Mesodermal cell (in vitro differentiated cells): Measurements from ENCODE around the gene BCL2L1.
"Not testable (repeated sequence)": the region's sequence is repeated elsewhere in the genome, so short reads cannot be mapped to it uniquely, and the experiment has no call there.

Experiments used
- H3K27ac ChIP-seq: 2 replicates; pipeline ENCODE4 v1.7.0; 2013; ENCODE audit warnings: mild to moderate bottlenecking, low read depth, low read length, moderate library complexity; ENCODE audit not compliant: severe bottlenecking
- H3K36me3 ChIP-seq: 2 replicates; pipeline ENCODE4 v1.7.1; 2013; ENCODE audit warnings: mild to moderate bottlenecking, low read length, moderate library complexity; ENCODE audit not compliant: control insufficient read depth, insufficient read depth
- H3K4me1 ChIP-seq: one replicate; pipeline ENCODE4 v1.7.1; 2013; ENCODE audit warnings: mild to moderate bottlenecking, low read length; ENCODE audit not compliant: insufficient read depth, control insufficient read depth, poor library complexity, severe bottlenecking
- H3K4me3 ChIP-seq: 2 replicates; pipeline ENCODE4 v1.7.0; 2013; ENCODE audit warnings: low read length, control low read depth, mild to moderate bottlenecking; ENCODE audit not compliant: insufficient read depth, poor library complexity, severe bottlenecking; ENCODE audit errors: extremely low read depth
- H3K9me3 ChIP-seq: 2 replicates; pipeline ENCODE4 v1.7.1; 2013; ENCODE audit warnings: mild to moderate bottlenecking, low read length, moderate library complexity; ENCODE audit not compliant: control insufficient read depth
- WGBS, 2 experiments: methylation state at CpG; one replicate each; pipeline ENCODE4 v1.1.5; 2013; ENCODE audit warnings: missing lambda C conversion rate in 2 of 2; ENCODE audit not compliant: insufficient coverage in 2 of 2; 5-methylcytosine and 5-hydroxymethylcytosine counted together

Gene BCL2L1

GRCh38 chr20:31751126-31751525 lies 28.5 kb upstream of the BCL2L1 start:
- Histone ChIP-seq H3K4me3 (no peak overlapping the region), H3K27ac (no peak overlapping the region), H3K4me1 (no peaks in the 10 kb centered on the region), H3K9me3 (no peaks in the 10 kb centered on the region), H3K36me3 (peaks cover 72% of the 10 kb centered on the region)
- 73% methylated on average over 1 of the region's 1 CpG; no CpG with 5 or more reads in 1 of the 2 experiments for WGBS, 2 experiments

GRCh38 chr20:31749223-31749622 lies 26.6 kb upstream of the BCL2L1 start:
- Histone ChIP-seq H3K27ac (no peak overlapping the region), H3K4me3 (no peak overlapping the region), H3K9me3 (no peaks in the 10 kb centered on the region), H3K36me3 (peaks cover 80% of the 10 kb centered on the region), H3K4me1 (no peaks in the 10 kb centered on the region)
- WGBS, 2 experiments, result 92 to 98% methylated on average over 4 of the region's 8 CpGs

GRCh38 chr20:31747640-31748039 lies 25.0 kb upstream of the BCL2L1 start:
- Histone ChIP-seq H3K36me3 (peaks cover 78% of the 10 kb centered on the region), H3K9me3 (no peaks in the 10 kb centered on the region), H3K4me1 (no peaks in the 10 kb centered on the region), H3K4me3 (no peak overlapping the region), H3K27ac (no peak overlapping the region)
- 90 to 100% methylated on average over 2 of the region's 5 CpGs for WGBS, 2 experiments

GRCh38 chr20:31747028-31747427 lies 24.4 kb upstream of the BCL2L1 start:
- WGBS, 2 experiments, result 90 to 98% methylated on average over 13 of the region's 14 CpGs
- H3K4me3 ChIP-seq, H3K9me3 ChIP-seq, H3K27ac ChIP-seq, H3K4me1 ChIP-seq: not testable (repeated sequence)
- peaks cover 79% of the 10 kb centered on the region for H3K36me3 ChIP-seq

GRCh38 chr20:31746068-31746878 lies 23.6 kb upstream of the BCL2L1 start:
- no peak overlapping the region for H3K4me3 ChIP-seq
- WGBS, 2 experiments, result no CpG with 5 or more reads among the region's 1 CpG
- H3K9me3 ChIP-seq, result no peaks in the 10 kb centered on the region
- H3K36me3 ChIP-seq, result peaks cover 78% of the 10 kb centered on the region
- no peak overlapping the region for H3K27ac ChIP-seq
- H3K4me1 ChIP-seq, result no peaks in the 10 kb centered on the region

GRCh38 chr20:31740656-31741323 lies 18.1 kb upstream of the BCL2L1 start:
- H3K36me3 ChIP-seq, result peaks cover 40% of the 10 kb centered on the region
- peaks cover 10% of the 10 kb centered on the region for H3K4me1 ChIP-seq
- H3K27ac ChIP-seq, result no peak overlapping the region
- H3K4me3 ChIP-seq, result peak overlapping the region; percentile 71
- no CpG with 5 or more reads among the region's 1 CpG for WGBS, 2 experiments
- H3K9me3 ChIP-seq, result no peaks in the 10 kb centered on the region

GRCh38 chr20:31740208-31740607 lies 17.5 kb upstream of the BCL2L1 start:
- peaks cover 10% of the 10 kb centered on the region for H3K4me1 ChIP-seq
- WGBS, 2 experiments, result no CpG with 5 or more reads among the region's 1 CpG
- peaks cover 34% of the 10 kb centered on the region for H3K36me3 ChIP-seq
- peak overlapping the region; percentile 71 for H3K4me3 ChIP-seq
- H3K27ac ChIP-seq, result no peak overlapping the region
- no peaks in the 10 kb centered on the region for H3K9me3 ChIP-seq

- peak overlapping the region; percentile 60 for H3K27ac ChIP-seq
These were observed 16.9 kb upstream of the BCL2L1 start for GRCh38 chr20:31739550-31739977.

GRCh38 chr20:31738729-31739549 lies 16.3 kb upstream of the BCL2L1 start, which contains the start of gene TPX2:
Gene TPX2, plus strand, starts transcription at chr20:31739290. Its CDS starts 18,187 bp downstream, at chr20:31757477.
- H3K4me1 ChIP-seq, result peaks cover 10% of the 10 kb centered on the region
- peak within 1 kb of the TSS; percentile 71 for H3K4me3 ChIP-seq

More at GRCh38 chr20:31739550-31739977, 16.9 kb upstream of the BCL2L1 start:
- Histone ChIP-seq H3K9me3 (no peaks in the 10 kb centered on the region), H3K4me3 (peak overlapping the region; percentile 71), H3K4me1 (peaks cover 10% of the 10 kb centered on the region), H3K36me3 (peaks cover 28% of the 10 kb centered on the region)
- WGBS, 2 experiments, result 0% methylated on average over 2 to 6 of the region's 11 CpGs

GRCh38 chr20:31731321-31731717 lies 8.7 kb upstream of the BCL2L1 start:
- H3K9me3 ChIP-seq, result no peaks in the 10 kb centered on the region
- H3K27ac ChIP-seq, result no peak overlapping the region
- WGBS, 2 experiments, result 92 to 93% methylated on average over 3 to 6 of the region's 6 CpGs

More at GRCh38 chr20:31738729-31739549, 16.3 kb upstream of the BCL2L1 start, which contains the start of gene TPX2:
- Histone ChIP-seq H3K9me3 (no peaks in the 10 kb centered on the region), H3K27ac (peak within 1 kb of the TSS; percentile 74), H3K36me3 (peaks cover 21% of the 10 kb centered on the region)
- WGBS, 2 experiments, result 1% methylated on average over 47 to 53 of the region's 54 CpGs

More at GRCh38 chr20:31731321-31731717, 8.7 kb upstream of the BCL2L1 start:
- Histone ChIP-seq H3K36me3 (no peaks in the 10 kb centered on the region), H3K4me3 (no peak overlapping the region), H3K4me1 (peaks cover 4% of the 10 kb centered on the region)
